H1 (cell line): ENCODE data around the gene C12orf43. TPM values are rescaled to one million over a fixed set of nuclear protein-coding genes. Genes with fewer than 3 reads are reported as not detected.

ENCODE experiments used
- CTCF ChIA-PET: fragments of 300-600 bp; sonication (Branson Sonifier 250); formaldehyde crosslinking; loops from one replicate; lab custom pipeline; 2021; ENCODE audit not compliant: partially characterized antibody; lab: Charles Lee
- POLR2A ChIA-PET: fragments of 300-600 bp; sonication (Branson Sonifier 250); formaldehyde crosslinking; loops from one replicate; lab custom pipeline; 2021; ENCODE audit warnings: inconsistent platforms; ENCODE audit not compliant: partially characterized antibody; lab: Charles Lee
- DNase-seq, 2 experiments: peaks; one replicate each; pipeline versions ENCODE4 v3.0.0 to v3.0.0-alpha.2; 2010 to 2022; ENCODE audit warnings: low spot score in 2 of 2, low read depth in 1 of 2, mixed read lengths in 1 of 2
- FAIRE-seq: peaks from 2 replicates; lab custom pipeline; 2011; peaks lifted over from hg19 to GRCh38; lab: Jason Lieb, UNC
- H2AFZ ChIP-seq: 2 replicates; pipeline ENCODE4 v1.8.1; 2012; ENCODE audit warnings: low read length, inconsistent platforms
- H2AK5ac ChIP-seq: 2 replicates; pipeline ENCODE4 v1.6.1; 2013; ENCODE audit warnings: low read depth, low read length
- H2BK120ac ChIP-seq: replicated peaks from 2 replicates; pipeline ENCODE3; 2013; ENCODE audit warnings: low read depth, low read length, inconsistent platforms
- H2BK12ac ChIP-seq: 2 replicates; pipeline ENCODE4 v1.6.1; 2013; ENCODE audit warnings: low read depth, low read length
- H2BK15ac ChIP-seq: 2 replicates; pipeline ENCODE4 v1.6.1; 2013; ENCODE audit warnings: low read length
- H2BK20ac ChIP-seq: 2 replicates; pipeline ENCODE4 v1.6.1; 2013; ENCODE audit warnings: low read length
- H2BK5ac ChIP-seq: 2 replicates; pipeline ENCODE4 v1.6.1; 2013; ENCODE audit warnings: low read depth, low read length
- H3K14ac ChIP-seq: 2 replicates; pipeline ENCODE4 v1.6.1; 2013; ENCODE audit warnings: inconsistent platforms; ENCODE audit not compliant: insufficient read length
- H3K18ac ChIP-seq: 2 replicates; pipeline ENCODE4 v1.6.1; 2013; ENCODE audit warnings: low read length; ENCODE audit errors: extremely low read depth
- H3K23ac ChIP-seq: 2 replicates; pipeline ENCODE4 v1.6.1; 2013; ENCODE audit warnings: inconsistent platforms; ENCODE audit not compliant: insufficient read length
- H3K23me2 ChIP-seq: 2 replicates; pipeline ENCODE4 v1.6.1; 2013; ENCODE audit warnings: low read depth, low read length
- H3K27ac ChIP-seq: 2 replicates; pipeline ENCODE4 v1.6.1; 2011; ENCODE audit warnings: low read depth, low read length, inconsistent platforms
- H3K27me3 ChIP-seq, 4 experiments: replicated peaks in 1 of 4; 1 replicate in 1 of 4; 2 replicates in 3 of 4; pipeline versions ENCODE4 v1.6.1 to v1.8.1; 2011 to 2013; ENCODE audit warnings: low read length in 3 of 4, mild to moderate bottlenecking in 3 of 4, inconsistent platforms in 2 of 4, mixed read lengths in 2 of 4, moderate library complexity in 1 of 4; ENCODE audit not compliant: control insufficient read depth in 3 of 4, insufficient read depth in 3 of 4; ENCODE audit errors: extremely low read depth in 1 of 4
- H3K36me3 ChIP-seq, 4 experiments: 2 replicates each; pipeline versions ENCODE4 v1.6.1 to v1.8.1; 2011 to 2013; ENCODE audit warnings: mild to moderate bottlenecking in 4 of 4, low read length in 3 of 4, moderate library complexity in 2 of 4, control low read depth in 1 of 4, inconsistent platforms in 1 of 4; ENCODE audit not compliant: insufficient read depth in 4 of 4, control insufficient read depth in 2 of 4
- H3K4ac ChIP-seq: replicated peaks from 2 replicates; pipeline ENCODE3; 2013; ENCODE audit warnings: low read length, low read depth, mixed read lengths, inconsistent platforms; ENCODE audit not compliant: insufficient read length
- H3K4me1 ChIP-seq, 4 experiments: replicated peaks in 1 of 4; 1 replicate in 1 of 4; 2 replicates in 3 of 4; pipeline versions ENCODE4 v1.6.1 to v1.8.1; 2011 to 2013; ENCODE audit warnings: low read length in 3 of 4, inconsistent platforms in 2 of 4, mixed read lengths in 1 of 4; ENCODE audit not compliant: insufficient read depth in 4 of 4, control insufficient read depth in 3 of 4
- H3K4me2 ChIP-seq, 2 experiments: 2 replicates each; pipeline versions ENCODE4 v1.6.1 to v1.8.1; 2011 to 2013; ENCODE audit warnings: low read depth in 2 of 2, low read length in 2 of 2, control low read depth in 1 of 2, inconsistent platforms in 1 of 2, mild to moderate bottlenecking in 1 of 2; ENCODE audit not compliant: insufficient read depth in 1 of 2
- H3K4me3 ChIP-seq, 4 experiments: fragments of 200-600, 300-600 bp in 1 of 4; sonication (generic), shearing (Covaris generic), sonication (Bioruptor Twin) in 1 of 4; 2 replicates each; pipeline versions ENCODE4 v1.5.1 to v1.8.1; 2011 to 2016; ENCODE audit warnings: low read length in 4 of 4, low read depth in 3 of 4, control low read depth in 2 of 4, inconsistent platforms in 2 of 4, mild to moderate bottlenecking in 2 of 4, mixed read lengths in 1 of 4, moderate library complexity in 1 of 4; ENCODE audit not compliant: insufficient read depth in 2 of 4; ENCODE audit errors: extremely low read depth in 1 of 4
- H3K56ac ChIP-seq: replicated peaks from 2 replicates; pipeline ENCODE3; 2013; ENCODE audit warnings: low read depth, mild to moderate bottlenecking, mixed read lengths, low read length, inconsistent platforms; ENCODE audit not compliant: insufficient read length
- H3K79me1 ChIP-seq: 2 replicates; pipeline ENCODE4 v1.6.1; 2013; ENCODE audit warnings: low read depth, low read length, control low read depth
- H3K79me2 ChIP-seq, 2 experiments: 2 replicates each; pipeline versions ENCODE4 v1.6.1 to v1.8.1; 2012 to 2013; ENCODE audit warnings: low read length in 2 of 2, mild to moderate bottlenecking in 2 of 2, inconsistent platforms in 1 of 2; ENCODE audit not compliant: insufficient read depth in 2 of 2, control insufficient read depth in 1 of 2
- H3K9ac ChIP-seq, 4 experiments: replicated peaks in 1 of 4; 1 replicate in 1 of 4; 2 replicates in 3 of 4; pipeline versions ENCODE4 v1.6.1 to v1.8.1; 2011 to 2013; ENCODE audit warnings: low read depth in 3 of 4, low read length in 3 of 4, control low read depth in 2 of 4, mild to moderate bottlenecking in 2 of 4, moderate library complexity in 2 of 4, inconsistent platforms in 1 of 4; ENCODE audit errors: extremely low read depth in 1 of 4
- H3K9me3 ChIP-seq, 2 experiments: 2 replicates each; pipeline versions ENCODE4 v1.6.1 to v1.8.1; 2012 to 2013; ENCODE audit warnings: mild to moderate bottlenecking in 2 of 2, moderate library complexity in 2 of 2, control low read depth in 1 of 2, inconsistent platforms in 1 of 2, low read depth in 1 of 2, low read length in 1 of 2, mixed read lengths in 1 of 2; ENCODE audit not compliant: insufficient read depth in 2 of 2
- H4K20me1 ChIP-seq, 2 experiments: replicated peaks in 1 of 2; 2 replicates each; pipeline versions ENCODE3 to v1.8.1; 2011 to 2013; ENCODE audit warnings: inconsistent platforms in 2 of 2, low read length in 2 of 2, mild to moderate bottlenecking in 1 of 2; ENCODE audit not compliant: insufficient read depth in 2 of 2, control insufficient read depth in 1 of 2
- H4K5ac ChIP-seq: 2 replicates; pipeline ENCODE4 v1.6.1; 2013; ENCODE audit warnings: low read length, low read depth, mixed read lengths, inconsistent platforms; ENCODE audit not compliant: insufficient read length
- H4K8ac ChIP-seq: 2 replicates; pipeline ENCODE4 v1.8.0; 2013; ENCODE audit warnings: mild to moderate bottlenecking, moderate library complexity, low read length, inconsistent platforms; ENCODE audit not compliant: insufficient read depth; ENCODE audit errors: extremely low read depth
- H4K91ac ChIP-seq: replicated peaks from 2 replicates; pipeline ENCODE3; 2013; ENCODE audit warnings: low read length, mixed read lengths, inconsistent platforms; ENCODE audit not compliant: insufficient read length
- BRCA1 ChIP-seq: IDR thresholded peaks from 2 replicates; pipeline ENCODE4 v1.6.1; 2012; ENCODE audit warnings: low read depth, low read length, improper control_type of control experiment
- CHD2 ChIP-seq: IDR thresholded peaks from 2 replicates; pipeline ENCODE4 v1.6.1; 2012; ENCODE audit warnings: low read length, improper control_type of control experiment
- CREB1 ChIP-seq: IDR thresholded peaks from 2 replicates; pipeline ENCODE4 v1.6.1; 2012; ENCODE audit warnings: inconsistent platforms
- GTF2F1 ChIP-seq: IDR thresholded peaks from 2 replicates; pipeline ENCODE4 v1.6.1; 2012; ENCODE audit warnings: low read depth, low read length, improper control_type of control experiment, borderline replicate concordance
- JUND ChIP-seq: IDR thresholded peaks from 2 replicates; pipeline ENCODE4 v1.6.1; 2011; ENCODE audit warnings: mild to moderate bottlenecking, improper control_type of control experiment, low read length
- KDM1A ChIP-seq: fragments of 200-600, 300-600 bp; sonication (generic); IDR thresholded peaks from 2 replicates; pipeline ENCODE4 v1.7.1; 2016; ENCODE audit warnings: mild to moderate bottlenecking, low read length, borderline replicate concordance
- SIX5 ChIP-seq: IDR thresholded peaks from 2 replicates; pipeline ENCODE4 v1.6.1; 2011; ENCODE audit warnings: mild to moderate bottlenecking, low read depth, low read length
- SP2 ChIP-seq: IDR thresholded peaks from 2 replicates; pipeline ENCODE4 v1.6.1; 2012; ENCODE audit warnings: mild to moderate bottlenecking, low read length, inconsistent platforms
- WGBS, 2 experiments: shearing (Covaris generic) in 1 of 2; methylation state at CpG; one replicate each; pipeline versions ENCODE4 v1.1.6 to v1.1.7; 2013 to 2015; ENCODE audit warnings: low lambda C conversion rate in 2 of 2, mixed read lengths in 2 of 2, inconsistent platforms in 1 of 2, low coverage in 1 of 2, missing lambda C conversion rate in 1 of 2; ENCODE audit not compliant: insufficient replicate concordance in 2 of 2, insufficient coverage in 1 of 2, insufficient read length in 1 of 2; ENCODE audit errors: extremely low coverage in 1 of 2, missing lambda C conversion rate in 1 of 2; 5-methylcytosine and 5-hydroxymethylcytosine counted together
- polyA plus RNA-seq, 7 experiments: library from polyadenylated mRNA; depleted of rRNA in 3 of 7; stranded (reverse) in 5 of 7; unstranded in 2 of 7; fragments of >200 nt in 5 of 7; fragments of 200-250 nt in 2 of 7; gene quantifications; 1 replicate in 5 of 7; 2 replicates in 1 of 7; 4 replicates in 1 of 7; pipeline versions ENCODE4 v1.2.1 to v1.2.3, GENCODE V29; 2011 to 2013; ENCODE audit warnings: missing spikeins in 2 of 7, mixed read lengths in 2 of 7
- total RNA-seq: library from RNA; stranded (reverse); fragmentation: NEBNext Ultra II Directional; extraction: Animal tissue kit (Norgen Biotek cat#: 25700); gene quantifications from 2 replicates; pipeline ENCODE4 v1.2.1, GENCODE V29; 2021

Gene C12orf43
- total and polyA plus RNA-seq, 2 of the 8 experiments (the other 6 are each of a cell fraction or from before 2014, with no cell fraction given): 9.2 to 22.3 TPM

- Histone ChIP-seq H2AK5ac (no peak overlapping the region), H3K23me2 (peaks cover 2% of the 10 kb centered on the region; the same call in 1 of the 2 replicates), H2BK120ac (no peak overlapping the region), H4K91ac (no peak overlapping the region), H3K14ac (no peak overlapping the region), H3K4me2 (no peak overlapping the region), H3K36me3 (no peaks in the 10 kb centered on the region), H3K18ac (no peak overlapping the region), H3K4ac (no peak overlapping the region), H3K27me3 (no peaks in the 10 kb centered on the region), H3K23ac (no peak overlapping the region), H3K4me1 (peaks cover 0 to 11% (median 1%) of the 10 kb centered on the region in 4 experiments; a peak in 4 of 7 replicates), H3K79me1 (no peaks in the 10 kb centered on the region), H3K56ac (no peak overlapping the region), H3K4me3 (no peak overlapping the region), H4K8ac (no peak overlapping the region), H2BK12ac (no peak overlapping the region), H3K9me3 (no peaks in the 10 kb centered on the region), H3K9ac (no peak overlapping the region), H2AFZ (no peak overlapping the region), H3K79me2 (no peaks in the 10 kb centered on the region), H4K20me1 (no peaks in the 10 kb centered on the region), H2BK15ac (no peak overlapping the region), H3K27ac (no peak overlapping the region), H2BK5ac (no peak overlapping the region), H2BK20ac (no peak overlapping the region), H4K5ac (no peak overlapping the region)
- WGBS, 2 experiments: 91% methylated on average over 7 of the region's 7 CpGs; no CpG with 5 or more reads in 1 of the 2 experiments
- FAIRE-seq (no peak), DNase-seq (no peak)
- POLR2A ChIA-PET: interaction anchor here (0.7 to 1.8 kb wide), 3 partner anchors 9 to 20 kb away, joined by 4 to 5 read pairs (median 4); no protein-coding TSS in a partner anchor
- TF ChIP-seq CREB1: no peak
- TF ChIP-seq JUND: no peak
- no peak for TF ChIP-seq GTF2F1
- TF ChIP-seq KDM1A: peak; percentile 83
- TF ChIP-seq SP2: no peak
- no peak for TF ChIP-seq CHD2
- no peak for TF ChIP-seq BRCA1
- no peak for TF ChIP-seq SIX5
- CTCF ChIA-PET: interaction anchor here (0.6 to 2.4 kb wide), 4 partner anchors 11 to 245 kb away, joined by 3 to 8 read pairs (median 4); no protein-coding TSS in a partner anchor
Measured at GRCh38 chr12:120982659-120983058, 33.6 kb downstream of the C12orf43 start.
